Endothelial cell of umbilical vein (primary cell): ENCODE results near the gene CKAP2. TPM values are rescaled to one million over a fixed set of nuclear protein-coding genes. Genes with fewer than 3 reads are reported as not detected.
"Not testable (repeated sequence)": the region's sequence is repeated elsewhere in the genome, so short reads cannot be mapped to it uniquely, and the experiment has no call there.

Experiments used
- BruUV-seq: library from RNA; stranded (reverse); fragments of 400-500 nt; replicated peaks from 2 replicates; lab custom pipeline; 2021; lab: Mats Ljungman, UMichigan
- CTCF ChIA-PET: fragments of 300-600, 350-600 bp; sonication (Branson Sonifier 250); formaldehyde crosslinking; loops from one replicate; lab custom pipeline; 2021; ENCODE audit warnings: antibody characterized with exemption, inconsistent platforms; lab: Charles Lee
- POLR2A ChIA-PET: fragments of 300-600, 350-600 bp; sonication (Branson Sonifier 250); formaldehyde crosslinking; loops from one replicate; lab custom pipeline; 2021; ENCODE audit warnings: antibody characterized with exemption, inconsistent platforms; lab: Charles Lee
- DNase-seq: peaks from one replicate; pipeline ENCODE4 v3.0.0-alpha.2; 2011; ENCODE audit warnings: low read depth, low spot score
- FAIRE-seq: peaks from 2 replicates; lab custom pipeline; 2011; peaks lifted over from hg19 to GRCh38; lab: Jason Lieb, UNC
- H2AFZ ChIP-seq: 2 replicates; pipeline ENCODE4 v1.6.0; 2012; ENCODE audit warnings: low read depth, low read length, control low read depth, inconsistent platforms
- H3K27ac ChIP-seq: 2 replicates; pipeline ENCODE4 v1.5.1; 2011; ENCODE audit warnings: low read depth, mild to moderate bottlenecking, control low read depth, low read length, moderate library complexity; ENCODE audit not compliant: insufficient read depth
- H3K27me3 ChIP-seq, 2 experiments: 2 replicates each; pipeline versions ENCODE4 v1.6.0 to v1.6.1; 2011; ENCODE audit warnings: low read length in 2 of 2, mixed read lengths in 1 of 2; ENCODE audit not compliant: control insufficient read depth in 2 of 2, insufficient read depth in 2 of 2
- H3K36me3 ChIP-seq, 2 experiments: 2 replicates in 1 of 2; 3 replicates in 1 of 2; pipeline ENCODE4 v1.5.1; 2011; ENCODE audit warnings: low read length in 2 of 2, mild to moderate bottlenecking in 1 of 2, moderate library complexity in 1 of 2; ENCODE audit not compliant: control insufficient read depth in 2 of 2, insufficient read depth in 2 of 2; ENCODE audit errors: extremely low read depth in 1 of 2
- H3K4me1 ChIP-seq: 3 replicates; pipeline ENCODE4 v1.5.1; 2011; ENCODE audit warnings: mild to moderate bottlenecking, low read length; ENCODE audit not compliant: control insufficient read depth, insufficient read depth; ENCODE audit errors: extremely low read depth
- H3K4me2 ChIP-seq: 2 replicates; pipeline ENCODE4 v1.6.1; 2011; ENCODE audit warnings: low read length, control low read depth, mixed read lengths; ENCODE audit not compliant: insufficient read depth
- H3K4me3 ChIP-seq, 3 experiments: fragments of 200-600 bp in 1 of 3; sonication (generic), shearing (Covaris generic) in 1 of 3; replicated peaks in 1 of 3; 2 replicates each; pipeline ENCODE4 v1.5.1; 2011 to 2016; ENCODE audit warnings: control low read depth in 3 of 3, low read length in 3 of 3, mild to moderate bottlenecking in 2 of 3, inconsistent platforms in 1 of 3, low read depth in 1 of 3, moderate library complexity in 1 of 3; ENCODE audit not compliant: insufficient read depth in 1 of 3
- H3K79me2 ChIP-seq: 2 replicates; pipeline ENCODE4 v1.6.0; 2012; ENCODE audit warnings: low read length, inconsistent platforms; ENCODE audit not compliant: control insufficient read depth, insufficient read depth
- H3K9ac ChIP-seq: replicated peaks from 2 replicates; pipeline ENCODE3; 2011; ENCODE audit warnings: low read length, control low read depth; ENCODE audit not compliant: insufficient read depth; ENCODE audit errors: extremely low read depth
- H3K9me1 ChIP-seq: replicated peaks from 3 replicates; pipeline ENCODE4 v1.6.0; 2011; ENCODE audit warnings: mild to moderate bottlenecking, low read length; ENCODE audit not compliant: control insufficient read depth, insufficient read depth; ENCODE audit errors: extremely low read depth
- H3K9me3 ChIP-seq: replicated peaks from 2 replicates; pipeline ENCODE4 v1.5.1; 2012; ENCODE audit warnings: low read length, inconsistent platforms; ENCODE audit not compliant: control insufficient read depth, insufficient read depth
- H4K20me1 ChIP-seq: replicated peaks from 2 replicates; pipeline ENCODE3; 2011; ENCODE audit warnings: mild to moderate bottlenecking, low read length; ENCODE audit not compliant: control insufficient read depth, insufficient read depth; ENCODE audit errors: extremely low read depth
- dilution Hi-C: fragments of 300-500 bp; cut with MboI; formaldehyde crosslinking; loops from one replicate; pipeline ENCODE4 v1.15.0; 2019; ENCODE audit warnings: low sequenced_read_pairs; ENCODE audit not compliant: extremely low pct_ligation_motif_present
- intact Hi-C: fragments of 100-400 bp; cut with micrococcal nuclease; formaldehyde crosslinking; loops from one replicate; pipeline ENCODE4 v1.10.0; 2022
- polyA plus RNA-seq, 4 experiments: library from polyadenylated mRNA; depleted of rRNA in 3 of 4; stranded (reverse) in 3 of 4; unstranded in 1 of 4; fragments of >200 nt; gene quantifications; 2 replicates each; pipeline versions ENCODE4 v1.2.1 to v1.2.3, GENCODE V29; 2011 to 2012; ENCODE audit warnings: missing spikeins in 1 of 4
- total RNA-seq: library from RNA; stranded (reverse); gene quantifications from 2 replicates; pipeline ENCODE4 v1.2.3, GENCODE V29; 2021

CKAP2 gene
- total and polyA plus RNA-seq, 2 donors (not counting 3 experiments of a cell fraction or from before 2014, with no cell fraction given), result 9.2 to 72.1 TPM

- BruUV-seq, POLR2A ChIA-PET, H3K27ac ChIP-seq, DNase-seq, H3K4me2 ChIP-seq, dilution Hi-C loops, H3K27me3 ChIP-seq, H3K4me3 ChIP-seq, H3K36me3 ChIP-seq, CTCF ChIA-PET, H3K79me2 ChIP-seq, H4K20me1 ChIP-seq, H2AFZ ChIP-seq, H3K9ac ChIP-seq, H3K4me1 ChIP-seq, FAIRE-seq, intact Hi-C loops, H3K9me1 ChIP-seq, H3K9me3 ChIP-seq: not testable (repeated sequence)
Observed at GRCh38 chr13:52502277-52502676, 47.0 kb downstream of the CKAP2 start.

DNA sequence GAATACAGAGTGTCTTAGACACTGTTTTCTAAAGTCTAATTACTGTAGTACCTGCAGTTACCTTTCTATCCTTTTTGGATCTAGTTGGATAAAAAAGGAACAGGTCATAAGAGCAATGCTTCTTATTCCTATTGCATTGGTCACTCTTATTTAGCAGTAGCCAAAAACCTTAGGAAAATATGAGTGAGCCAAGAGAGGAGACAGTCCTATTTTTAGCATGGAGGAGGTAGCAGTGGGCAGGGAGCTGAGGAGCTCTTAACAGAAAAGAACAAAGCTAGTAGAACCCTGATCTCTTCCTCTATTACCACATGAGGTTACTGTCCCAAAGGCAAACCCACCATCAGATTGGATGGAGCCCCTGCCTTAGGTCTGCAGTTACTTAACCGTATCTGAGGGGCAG lies 50.6 kb downstream of the CKAP2 start:
- intact Hi-C loops, BruUV-seq, H3K36me3 ChIP-seq, H3K4me2 ChIP-seq, H3K4me3 ChIP-seq, POLR2A ChIA-PET, CTCF ChIA-PET, H3K4me1 ChIP-seq, H3K9me1 ChIP-seq, dilution Hi-C loops, DNase-seq, H4K20me1 ChIP-seq, H3K79me2 ChIP-seq, H3K9me3 ChIP-seq, H3K9ac ChIP-seq, FAIRE-seq, H3K27me3 ChIP-seq, H2AFZ ChIP-seq, H3K27ac ChIP-seq: not testable (repeated sequence)

- H3K36me3 ChIP-seq, H3K27me3 ChIP-seq, H3K27ac ChIP-seq, H3K4me1 ChIP-seq, CTCF ChIA-PET, intact Hi-C loops, H3K4me3 ChIP-seq, H3K4me2 ChIP-seq, H2AFZ ChIP-seq, H3K79me2 ChIP-seq, FAIRE-seq, dilution Hi-C loops, DNase-seq, H3K9ac ChIP-seq, BruUV-seq, H3K9me1 ChIP-seq, H4K20me1 ChIP-seq, H3K9me3 ChIP-seq, POLR2A ChIA-PET: not testable (repeated sequence)
Observed at GRCh38 chr13:52509532-52509931, 54.3 kb downstream of the CKAP2 start.

DNA sequence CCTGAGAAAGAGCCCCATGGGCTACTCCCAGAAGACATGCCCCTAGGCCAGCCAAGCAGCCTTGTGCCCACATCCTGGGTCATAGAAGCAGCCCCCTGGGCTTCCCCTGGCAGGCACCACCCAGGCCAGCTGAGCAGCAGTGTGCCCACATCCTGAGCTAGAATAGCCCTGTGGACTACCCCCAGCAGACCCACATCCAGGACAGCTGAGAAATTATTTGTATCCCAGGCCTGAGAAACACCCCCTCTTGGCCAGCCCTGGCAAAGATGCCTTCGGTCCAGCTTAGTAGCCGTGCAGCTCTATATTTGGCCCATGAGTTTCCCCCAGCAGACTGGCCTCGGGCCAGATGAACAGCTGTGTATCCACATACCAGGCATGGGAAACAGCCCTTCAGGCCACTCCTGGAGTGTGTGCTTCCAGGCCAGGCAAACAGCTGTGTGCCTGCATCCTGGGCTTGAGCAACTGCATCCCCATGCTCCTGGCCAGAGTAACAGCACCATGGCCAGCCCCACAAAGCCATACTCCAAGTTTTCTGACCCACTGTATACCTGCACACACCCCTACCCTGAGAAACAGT lies 55.0 kb downstream of the CKAP2 start:
- dilution Hi-C loops, BruUV-seq: not testable (repeated sequence)

More for the DNA sequence above, 55.0 kb downstream of the CKAP2 start:
- H3K4me3 ChIP-seq, H3K9me1 ChIP-seq, H3K9ac ChIP-seq, H3K4me1 ChIP-seq, H4K20me1 ChIP-seq, intact Hi-C loops, H3K4me2 ChIP-seq, H3K36me3 ChIP-seq, H3K27me3 ChIP-seq, H3K27ac ChIP-seq, H3K79me2 ChIP-seq, H2AFZ ChIP-seq, DNase-seq, POLR2A ChIA-PET, FAIRE-seq, H3K9me3 ChIP-seq, CTCF ChIA-PET: not testable (repeated sequence)
